Trophoblast cell (in vitro differentiated cells and primary cell): ENCODE measurements around the gene CAMK1G.

Source experiments
- DNase-seq, 2 donors: peaks; one replicate each; pipeline ENCODE4 v3.0.0-alpha.2; 2016
- H2AFZ ChIP-seq: 2 replicates; pipeline ENCODE4 v1.6.1; 2013; ENCODE audit warnings: low read length, moderate library complexity, mild to moderate bottlenecking; ENCODE audit not compliant: insufficient read depth, poor library complexity
- H2AK5ac ChIP-seq: 2 replicates; pipeline ENCODE4 v1.6.1; 2013; ENCODE audit warnings: mild to moderate bottlenecking, low read length
- H2BK120ac ChIP-seq: 2 replicates; pipeline ENCODE4 v1.6.1; 2013; ENCODE audit warnings: low read length, mild to moderate bottlenecking, moderate library complexity; ENCODE audit not compliant: insufficient read depth, poor library complexity
- H2BK12ac ChIP-seq: 2 replicates; pipeline ENCODE4 v1.6.1; 2013; ENCODE audit warnings: mild to moderate bottlenecking, low read length, moderate library complexity
- H2BK5ac ChIP-seq: 2 replicates; pipeline ENCODE4 v1.6.1; 2013; ENCODE audit warnings: low read length, low read depth, moderate library complexity, mild to moderate bottlenecking; ENCODE audit not compliant: poor library complexity
- H3K14ac ChIP-seq: 2 replicates; pipeline ENCODE4 v1.6.1; 2013; ENCODE audit warnings: mild to moderate bottlenecking, low read length
- H3K18ac ChIP-seq: 2 replicates; pipeline ENCODE4 v1.6.1; 2013; ENCODE audit warnings: mild to moderate bottlenecking, low read length
- H3K23ac ChIP-seq: 2 replicates; pipeline ENCODE4 v1.6.1; 2013; ENCODE audit warnings: low read length
- H3K27ac ChIP-seq: 2 replicates; pipeline ENCODE4 v1.5.1; 2013; ENCODE audit warnings: low read depth, mild to moderate bottlenecking, inconsistent platforms, low read length, moderate library complexity
- H3K27me3 ChIP-seq: 2 replicates; pipeline ENCODE4 v1.6.1; 2013; ENCODE audit warnings: inconsistent platforms, mild to moderate bottlenecking, low read length, moderate library complexity; ENCODE audit not compliant: insufficient read depth
- H3K36me3 ChIP-seq, 2 experiments: 1 replicate in 1 of 2; 2 replicates in 1 of 2; pipeline ENCODE4 v1.6.1; 2013; ENCODE audit warnings: low read length in 2 of 2, mild to moderate bottlenecking in 2 of 2, moderate library complexity in 1 of 2; ENCODE audit not compliant: insufficient read depth in 2 of 2, control insufficient read depth in 1 of 2
- H3K4ac ChIP-seq: 2 replicates; pipeline ENCODE4 v1.6.1; 2013; ENCODE audit warnings: low read depth, mild to moderate bottlenecking, low read length, moderate library complexity
- H3K4me1 ChIP-seq, 2 experiments: 1 replicate in 1 of 2; 2 replicates in 1 of 2; pipeline ENCODE4 v1.6.1; 2013; ENCODE audit warnings: low read length in 2 of 2, mild to moderate bottlenecking in 2 of 2, moderate library complexity in 1 of 2; ENCODE audit not compliant: insufficient read depth in 2 of 2, control insufficient read depth in 1 of 2
- H3K4me2 ChIP-seq: 2 replicates; pipeline ENCODE4 v1.6.1; 2013; ENCODE audit warnings: inconsistent platforms, mild to moderate bottlenecking, low read length, moderate library complexity
- H3K4me3 ChIP-seq: 2 replicates; pipeline ENCODE4 v1.5.1; 2013; ENCODE audit warnings: mild to moderate bottlenecking, low read depth, low read length, inconsistent platforms
- H3K79me1 ChIP-seq: one replicate; pipeline ENCODE4 v1.6.1; 2013; ENCODE audit warnings: low read length
- H3K79me2 ChIP-seq: 2 replicates; pipeline ENCODE4 v1.6.1; 2013; ENCODE audit warnings: low read length, mild to moderate bottlenecking; ENCODE audit not compliant: control insufficient read depth, insufficient read depth, poor library complexity
- H3K9ac ChIP-seq: 2 replicates; pipeline ENCODE4 v1.6.1; 2013; ENCODE audit warnings: mild to moderate bottlenecking, low read length
- H3K9me3 ChIP-seq: 2 replicates; pipeline ENCODE4 v1.6.1; 2013; ENCODE audit warnings: low read depth, mild to moderate bottlenecking, control low read depth, inconsistent platforms, low read length; ENCODE audit not compliant: insufficient read depth
- H4K12ac ChIP-seq: 2 replicates; pipeline ENCODE4 v1.6.1; 2013; ENCODE audit warnings: low read depth, mild to moderate bottlenecking, low read length, moderate library complexity
- H4K8ac ChIP-seq: 2 replicates; pipeline ENCODE4 v1.6.1; 2013; ENCODE audit warnings: low read depth, mild to moderate bottlenecking, low read length, moderate library complexity
- H4K91ac ChIP-seq: one replicate; pipeline ENCODE4 v1.6.1; 2013; ENCODE audit warnings: low read depth, mild to moderate bottlenecking, low read length, moderate library complexity
- WGBS: extraction: QIAGEN DNeasy Blood & Tissue Kit; methylation state at CpG from one replicate; pipeline ENCODE4 v1.1.7; 2013; ENCODE audit warnings: missing lambda C conversion rate; ENCODE audit not compliant: insufficient read length, insufficient coverage; ENCODE audit errors: extremely low coverage; 5-methylcytosine and 5-hydroxymethylcytosine counted together

CAMK1G gene

GRCh38 chr1:209620487-209620884 is 37.0 kb downstream of the CAMK1G start:
- Histone ChIP-seq H3K23ac (no peak overlapping the region), H3K79me2 (no peaks in the 10 kb centered on the region), H3K4ac (no peak overlapping the region), H3K9ac (no peak overlapping the region), H2BK120ac (no peak overlapping the region), H4K12ac (no peak overlapping the region), H2AK5ac (no peak overlapping the region), H4K91ac (no peak overlapping the region), H3K18ac (no peak overlapping the region), H3K14ac (no peak overlapping the region), H2BK5ac (no peak overlapping the region), H3K79me1 (no peaks in the 10 kb centered on the region), H4K8ac (no peak overlapping the region), H2BK12ac (no peak overlapping the region), H3K4me2 (no peak overlapping the region), H3K27me3 (no peaks in the 10 kb centered on the region), H3K36me3 (peaks cover 3 to 5% of the 10 kb centered on the region in 2 experiments), H3K27ac (no peak overlapping the region), H3K9me3 (no peaks in the 10 kb centered on the region), H3K4me1 (peaks cover 0 to 5% of the 10 kb centered on the region in 2 experiments), H3K4me3 (no peak overlapping the region), H2AFZ (no peak overlapping the region)
- peak in 1 of 2 donors; percentile 60 for DNase-seq
- no CpG with 5 or more reads among the region's 3 CpGs for WGBS

- H4K91ac ChIP-seq: no peak overlapping the region
- H3K4me2 ChIP-seq: no peak overlapping the region
- H3K23ac ChIP-seq: no peak overlapping the region
- H3K79me2 ChIP-seq: no peaks in the 10 kb centered on the region
- no peak overlapping the region for H2BK5ac ChIP-seq
- H3K9me3 ChIP-seq: no peaks in the 10 kb centered on the region
- H2BK12ac ChIP-seq: no peak overlapping the region
- no peak overlapping the region for H2AK5ac ChIP-seq
- H3K79me1 ChIP-seq: no peaks in the 10 kb centered on the region
- no CpG with 5 or more reads among the region's 4 CpGs for WGBS
- no peak for DNase-seq
- H3K27me3 ChIP-seq: no peaks in the 10 kb centered on the region
- H3K4me1 ChIP-seq: peaks cover 0 to 5% of the 10 kb centered on the region in 2 experiments
- no peak overlapping the region for H2BK120ac ChIP-seq
- H3K4me3 ChIP-seq: no peak overlapping the region
- H3K4ac ChIP-seq: no peak overlapping the region
- peaks cover 3 to 5% of the 10 kb centered on the region in 2 experiments for H3K36me3 ChIP-seq
- H4K8ac ChIP-seq: no peak overlapping the region
- H2AFZ ChIP-seq: no peak overlapping the region
- no peak overlapping the region for H4K12ac ChIP-seq
- H3K14ac ChIP-seq: no peak overlapping the region
- H3K18ac ChIP-seq: no peak overlapping the region
- no peak overlapping the region for H3K9ac ChIP-seq
- H3K27ac ChIP-seq: no peak overlapping the region
Observed at GRCh38 chr1:209621286-209621685, 37.8 kb downstream of the CAMK1G start.

- Histone ChIP-seq H3K79me2 (no peaks in the 10 kb centered on the region), H2AK5ac (no peak overlapping the region), H4K12ac (no peak overlapping the region), H3K4me3 (no peak overlapping the region), H3K27ac (no peak overlapping the region), H3K79me1 (no peaks in the 10 kb centered on the region), H3K9ac (no peak overlapping the region), H3K23ac (no peak overlapping the region), H3K27me3 (no peaks in the 10 kb centered on the region), H2BK5ac (no peak overlapping the region), H2BK12ac (no peak overlapping the region), H3K4me1 (peaks cover 0 to 5% of the 10 kb centered on the region in 2 experiments), H3K14ac (no peak overlapping the region), H4K8ac (no peak overlapping the region), H3K4ac (no peak overlapping the region), H3K36me3 (peaks cover 3 to 5% of the 10 kb centered on the region in 2 experiments), H4K91ac (no peak overlapping the region), H3K9me3 (no peaks in the 10 kb centered on the region), H2AFZ (no peak overlapping the region), H3K18ac (no peak overlapping the region), H2BK120ac (no peak overlapping the region), H3K4me2 (no peak overlapping the region)
- WGBS: no CpG with 5 or more reads among the region's 11 CpGs
- DNase-seq: no peak
Observed at GRCh38 chr1:209621741-209622655, 38.5 kb downstream of the CAMK1G start.

- H2AK5ac ChIP-seq: no peak overlapping the region
- no peaks in the 10 kb centered on the region for H3K79me2 ChIP-seq
- no peaks in the 10 kb centered on the region for H3K9me3 ChIP-seq
- no CpG with 5 or more reads among the region's 24 CpGs for WGBS
- no peak overlapping the region for H3K27ac ChIP-seq
- H4K91ac ChIP-seq: no peak overlapping the region
- H3K4ac ChIP-seq: no peak overlapping the region
- no peak overlapping the region for H3K4me2 ChIP-seq
- H3K36me3 ChIP-seq: peaks cover 0 to 2% of the 10 kb centered on the region in 2 experiments
- no peak overlapping the region for H2BK12ac ChIP-seq
- no peak overlapping the region for H2BK5ac ChIP-seq
- DNase-seq: no peak
- H2BK120ac ChIP-seq: no peak overlapping the region
- no peak overlapping the region for H4K12ac ChIP-seq
- no peak overlapping the region for H3K14ac ChIP-seq
- no peaks in the 10 kb centered on the region for H3K27me3 ChIP-seq
- H3K23ac ChIP-seq: no peak overlapping the region
- H2AFZ ChIP-seq: no peak overlapping the region
- no peak overlapping the region for H3K18ac ChIP-seq
- H3K4me1 ChIP-seq: peaks cover 0 to 5% of the 10 kb centered on the region in 2 experiments
- H3K79me1 ChIP-seq: peaks cover 2% of the 10 kb centered on the region
- H3K4me3 ChIP-seq: peak overlapping the region; percentile 10
- H3K9ac ChIP-seq: no peak overlapping the region
- H4K8ac ChIP-seq: no peak overlapping the region
Observed at GRCh38 chr1:209622841-209623829, 39.6 kb downstream of the CAMK1G start.
